Fibroblast of mammary gland (primary cell): ENCODE data around the gene TICAM2.
A peak's percentile ranks its signal among the peaks of the same experiment; 100 is the strongest.

ENCODE experiments used
- DNase-seq: peaks from one replicate; pipeline ENCODE4 v3.0.0-alpha.2; 2010; ENCODE audit warnings: low read depth
- H3K4me3 ChIP-seq: 2 replicates; pipeline ENCODE4 v1.5.1; 2011; ENCODE audit warnings: low read depth, mild to moderate bottlenecking, low read length, moderate library complexity; ENCODE audit not compliant: control insufficient read depth
- TF ChIP-seq, protein P1 (sequence below): conservative IDR thresholded peaks from 2 replicates; pipeline ENCODE4 v1.5.1; 2011; ENCODE audit warnings: low read depth, low read length, inconsistent platforms; ENCODE audit not compliant: control insufficient read depth, insufficient read depth

TICAM2 gene

DNA sequence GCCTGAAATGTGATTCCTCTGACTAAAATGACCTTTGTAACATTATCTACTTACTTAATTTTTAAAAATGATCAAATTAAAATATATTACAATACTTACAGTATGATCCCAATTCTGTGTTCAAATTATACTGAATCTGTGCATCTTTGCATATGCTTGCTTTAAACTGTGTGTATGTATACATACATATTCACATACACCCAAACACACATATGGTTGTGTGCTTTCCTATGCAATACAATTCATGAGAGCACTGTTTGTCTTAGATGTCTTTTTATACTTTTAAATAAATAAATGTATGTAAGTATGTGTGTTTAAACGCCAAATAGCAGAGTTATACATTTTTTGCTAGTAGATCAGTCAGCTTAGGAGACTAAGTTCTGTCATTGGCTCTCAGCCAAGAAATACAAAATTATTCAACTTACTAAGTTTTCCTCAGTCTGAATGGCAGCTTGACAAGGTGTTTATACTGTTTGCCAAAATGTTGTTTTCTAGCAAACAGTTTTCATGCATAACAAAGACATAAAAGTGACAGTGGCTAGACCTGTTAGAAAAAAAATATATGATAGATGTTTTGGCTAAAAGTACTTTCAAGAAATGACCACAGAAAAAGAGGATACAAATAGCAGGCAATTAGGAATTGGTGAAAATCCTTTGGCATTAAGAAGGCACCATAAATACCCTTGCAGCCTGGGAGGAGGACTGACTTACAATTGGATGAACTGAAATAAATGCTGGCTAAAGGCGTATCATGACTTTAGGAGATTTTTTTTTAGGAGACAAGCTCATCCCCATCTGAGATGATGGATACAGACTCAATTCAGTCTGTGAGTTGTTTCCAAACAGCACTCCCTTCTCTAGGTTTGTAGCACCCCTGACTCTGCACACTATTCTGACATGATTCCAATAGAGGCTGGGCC, 7.9 kb downstream of the TICAM2 start:
- TF ChIP-seq, protein P1, sequence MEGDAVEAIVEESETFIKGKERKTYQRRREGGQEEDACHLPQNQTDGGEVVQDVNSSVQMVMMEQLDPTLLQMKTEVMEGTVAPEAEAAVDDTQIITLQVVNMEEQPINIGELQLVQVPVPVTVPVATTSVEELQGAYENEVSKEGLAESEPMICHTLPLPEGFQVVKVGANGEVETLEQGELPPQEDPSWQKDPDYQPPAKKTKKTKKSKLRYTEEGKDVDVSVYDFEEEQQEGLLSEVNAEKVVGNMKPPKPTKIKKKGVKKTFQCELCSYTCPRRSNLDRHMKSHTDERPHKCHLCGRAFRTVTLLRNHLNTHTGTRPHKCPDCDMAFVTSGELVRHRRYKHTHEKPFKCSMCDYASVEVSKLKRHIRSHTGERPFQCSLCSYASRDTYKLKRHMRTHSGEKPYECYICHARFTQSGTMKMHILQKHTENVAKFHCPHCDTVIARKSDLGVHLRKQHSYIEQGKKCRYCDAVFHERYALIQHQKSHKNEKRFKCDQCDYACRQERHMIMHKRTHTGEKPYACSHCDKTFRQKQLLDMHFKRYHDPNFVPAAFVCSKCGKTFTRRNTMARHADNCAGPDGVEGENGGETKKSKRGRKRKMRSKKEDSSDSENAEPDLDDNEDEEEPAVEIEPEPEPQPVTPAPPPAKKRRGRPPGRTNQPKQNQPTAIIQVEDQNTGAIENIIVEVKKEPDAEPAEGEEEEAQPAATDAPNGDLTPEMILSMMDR, result no peak
- no peak overlapping the region for H3K4me3 ChIP-seq
- DNase-seq, result peak; percentile 61

DNA sequence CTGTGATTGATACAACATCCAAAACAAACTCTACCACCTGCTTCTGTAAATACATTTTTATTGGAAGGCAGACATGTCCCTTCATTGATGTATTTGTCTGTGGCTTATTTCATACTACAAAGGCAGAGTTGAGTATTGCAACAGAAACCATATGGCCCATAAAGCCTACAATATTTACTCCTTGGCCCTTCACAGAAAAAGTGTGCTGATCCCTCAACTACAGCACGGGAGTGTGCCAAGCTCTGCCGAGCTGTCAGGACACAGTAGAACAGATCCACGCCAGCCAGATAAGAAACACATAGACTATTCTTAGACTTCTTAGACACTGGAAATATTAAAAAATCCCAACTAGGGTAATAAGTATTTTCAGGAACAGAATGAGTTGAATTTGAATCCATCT, 13.2 kb downstream of the TICAM2 start:
- TF ChIP-seq, protein P1, result no peak
- H3K4me3 ChIP-seq, result no peak overlapping the region
- no peak for DNase-seq

- no peak overlapping the region for H3K4me3 ChIP-seq
- no peak for DNase-seq
- TF ChIP-seq, protein P1, result no peak
These were observed 13.6 kb downstream of the TICAM2 start for GRCh38 chr5:115588640-115589039.

GRCh38 chr5:115586525-115587146, 15.6 kb downstream of the TICAM2 start:
- no peak overlapping the region for H3K4me3 ChIP-seq
- TF ChIP-seq, protein P1, result peak; percentile 50
- DNase-seq, result peak; percentile 59

DNA sequence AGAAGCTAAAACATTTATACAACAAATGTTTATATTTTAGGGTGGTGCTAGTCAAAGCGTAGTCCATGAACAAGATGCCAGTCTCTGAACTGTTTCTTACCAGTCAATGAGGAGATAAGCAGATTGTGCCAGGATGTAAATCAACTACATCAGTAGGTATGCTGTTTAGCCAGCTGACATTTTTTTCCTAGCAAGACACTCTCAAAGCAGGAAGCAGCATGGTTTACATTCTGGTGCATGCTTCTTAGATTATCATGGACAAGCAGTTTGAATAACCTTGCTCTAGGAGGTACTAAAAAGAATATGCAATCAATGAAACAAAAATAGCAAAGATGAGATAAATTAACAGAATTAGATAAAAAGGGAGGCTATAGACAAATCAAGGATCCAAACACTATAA, 17.0 kb downstream of the TICAM2 start:
- TF ChIP-seq, protein P1, result no peak
- no peak overlapping the region for H3K4me3 ChIP-seq
- DNase-seq, result no peak

DNA sequence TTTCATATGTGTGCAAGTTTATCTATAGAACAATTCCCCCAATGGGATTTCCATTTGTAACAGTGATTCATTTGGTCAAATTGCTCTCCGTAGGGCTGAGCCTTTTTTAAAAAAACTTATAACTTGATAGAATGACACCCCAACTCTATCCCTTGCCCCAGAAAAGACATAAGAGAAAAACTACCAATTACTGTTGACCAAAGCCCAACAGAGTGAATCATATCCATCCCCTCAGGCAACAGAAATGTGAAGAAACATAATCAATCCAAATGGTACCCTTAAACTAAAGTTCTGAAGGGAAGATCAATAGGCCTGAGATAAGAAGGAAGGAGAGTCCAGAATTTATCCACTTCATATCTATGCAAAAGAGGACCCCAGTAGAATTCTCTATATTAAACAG, 17.8 kb downstream of the TICAM2 start:
- no peak overlapping the region for H3K4me3 ChIP-seq
- DNase-seq, result no peak
- TF ChIP-seq, protein P1, result no peak
